Kidney tubule cell (primary cell): ENCODE data around the gene CACNB4.
"Not testable (repeated sequence)": the region's sequence is repeated elsewhere in the genome, so short reads cannot be mapped to it uniquely, and the experiment has no call there.

Experiments
- DNase-seq: peaks from one replicate; pipeline ENCODE4 v3.0.0-alpha.2; 2018; ENCODE audit warnings: low spot score

The CACNB4 gene

DNA sequence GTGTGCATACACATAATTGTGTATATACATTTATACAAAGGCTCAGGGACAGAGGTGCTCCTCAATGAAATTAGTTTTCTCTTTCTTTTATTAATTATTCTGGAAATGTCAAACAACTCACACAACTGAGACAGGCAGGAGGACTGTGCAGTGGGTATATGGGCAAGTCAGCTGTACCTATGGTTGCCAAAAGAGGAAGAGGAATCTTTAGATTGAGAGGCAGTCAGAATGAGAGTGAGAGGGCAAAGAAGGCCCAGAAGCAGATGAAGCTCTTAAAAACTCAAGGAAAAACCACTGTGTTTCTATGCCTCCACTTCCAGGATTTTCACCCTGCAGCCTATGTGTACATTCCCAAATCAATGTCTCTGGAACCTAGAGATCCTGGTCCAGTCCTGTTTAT, 79.1 kb downstream of the CACNB4 start:
- no peak for DNase-seq

GRCh38 chr2:152016181-152017120, 82.4 kb downstream of the CACNB4 start:
- no peak for DNase-seq

GRCh38 chr2:152015552-152015951, 83.3 kb downstream of the CACNB4 start:
- DNase-seq: no peak

GRCh38 chr2:152012697-152013096, 86.1 kb downstream of the CACNB4 start:
- DNase-seq: peak; percentile 39

- DNase-seq: no peak
These were observed 87.1 kb downstream of the CACNB4 start for GRCh38 chr2:152011724-152012123.

DNA sequence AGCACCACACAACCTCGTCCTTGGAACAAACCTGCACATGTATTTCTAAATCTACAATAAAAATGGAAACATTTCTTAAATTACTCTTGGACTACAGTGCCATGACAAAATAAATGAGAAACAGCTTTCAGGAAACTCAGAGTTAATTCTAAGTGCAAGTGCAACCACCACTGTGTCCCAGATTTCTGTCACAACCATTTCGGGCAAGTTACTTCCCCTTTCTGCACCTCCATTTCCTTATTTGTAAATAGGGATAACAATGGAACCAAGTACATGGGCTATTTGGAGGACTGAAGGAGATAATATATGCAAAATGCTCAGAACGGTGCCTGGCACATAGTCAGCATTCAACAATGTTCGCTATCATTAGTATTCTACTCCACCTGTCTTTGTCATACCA, 93.2 kb downstream of the CACNB4 start:
- no peak for DNase-seq

GRCh38 chr2:152003283-152003682, 95.6 kb downstream of the CACNB4 start:
- not testable (repeated sequence) for DNase-seq

DNA sequence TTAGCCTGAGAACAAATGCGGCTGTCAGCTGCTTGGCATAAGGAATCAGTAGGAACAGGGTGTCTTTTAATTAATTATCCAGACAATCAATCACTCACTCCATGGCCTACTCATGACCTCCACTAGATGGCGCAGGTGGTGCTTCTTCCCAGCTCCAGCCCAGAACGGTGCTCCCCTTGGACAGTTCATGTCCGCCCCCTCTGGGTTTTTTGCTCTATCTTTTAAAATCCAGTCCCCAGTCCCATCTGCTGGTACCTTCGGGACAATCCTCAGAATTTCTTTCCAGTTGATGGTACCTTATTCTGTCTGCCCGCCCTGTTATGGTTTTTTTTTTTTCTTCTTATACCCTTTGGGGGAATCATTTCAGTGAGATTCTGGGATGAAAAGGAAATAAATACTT, 99.8 kb downstream of the CACNB4 start:
- peak; percentile 47 for DNase-seq

- no peak for DNase-seq
These were observed 102.4 kb downstream of the CACNB4 start for GRCh38 chr2:151996243-151997003.

- no peak for DNase-seq
These were observed 103.7 kb downstream of the CACNB4 start for GRCh38 chr2:151995161-151995557.

DNA sequence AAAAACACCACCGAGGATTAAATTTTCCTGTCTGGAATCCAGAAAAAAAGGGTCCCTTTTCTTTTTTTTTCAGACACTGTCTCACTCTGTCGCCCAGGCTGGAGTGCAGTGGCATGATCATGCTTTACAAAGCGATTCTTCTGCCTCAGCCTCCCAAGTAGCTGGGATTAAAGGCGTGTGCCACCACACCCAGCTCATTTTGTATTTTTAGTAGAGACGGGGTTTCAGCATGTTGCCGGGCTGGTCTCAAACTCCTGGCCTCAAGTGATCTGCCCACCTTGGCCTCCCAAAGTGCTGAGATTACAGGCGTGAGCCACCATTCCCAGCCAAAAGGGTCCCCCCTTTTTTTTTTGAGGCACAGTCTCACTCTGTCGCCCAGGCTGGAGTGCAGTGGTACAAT, 104.7 kb downstream of the CACNB4 start:
- not testable (repeated sequence) for DNase-seq

DNA sequence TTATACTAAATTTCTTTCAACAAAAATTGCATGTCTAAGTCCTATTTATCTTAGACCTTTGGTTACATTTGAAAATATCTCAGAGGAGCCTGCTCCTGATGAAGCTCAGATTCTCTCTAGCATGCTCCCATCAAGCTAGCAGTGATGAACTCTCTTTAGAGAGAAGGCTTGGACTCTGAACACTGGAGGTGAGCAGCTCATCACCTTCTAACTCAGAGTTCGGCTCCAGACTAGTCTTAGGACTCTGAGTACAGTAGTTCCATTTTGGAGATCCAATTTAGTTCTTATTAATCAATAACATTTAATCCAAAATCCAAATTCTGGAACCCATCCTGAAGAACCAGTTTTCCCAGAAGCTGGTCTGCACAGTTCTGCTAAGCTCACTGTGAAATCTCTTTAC, 107.8 kb downstream of the CACNB4 start:
- DNase-seq: no peak

GRCh38 chr2:151989378-151989777, 109.5 kb downstream of the CACNB4 start:
- DNase-seq: no peak

DNA sequence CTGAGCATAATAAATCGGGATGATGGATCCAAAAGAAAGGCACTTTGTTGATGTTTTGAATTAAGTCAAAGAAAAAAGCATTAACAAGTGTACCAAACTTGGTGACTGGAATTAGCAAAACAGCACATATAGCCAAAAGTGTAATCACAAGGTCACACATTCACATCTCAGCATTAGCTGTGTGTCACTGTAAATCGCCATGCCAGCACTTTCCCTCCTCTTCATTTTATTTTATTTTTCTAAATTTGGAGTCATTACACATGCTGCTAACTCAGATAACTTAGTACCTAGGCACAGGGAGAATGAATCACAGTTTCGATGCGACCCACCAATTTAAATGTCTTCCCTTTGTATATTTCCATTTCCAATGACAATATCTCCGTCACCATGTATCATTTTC, 111.4 kb downstream of the CACNB4 start:
- no peak for DNase-seq

DNA sequence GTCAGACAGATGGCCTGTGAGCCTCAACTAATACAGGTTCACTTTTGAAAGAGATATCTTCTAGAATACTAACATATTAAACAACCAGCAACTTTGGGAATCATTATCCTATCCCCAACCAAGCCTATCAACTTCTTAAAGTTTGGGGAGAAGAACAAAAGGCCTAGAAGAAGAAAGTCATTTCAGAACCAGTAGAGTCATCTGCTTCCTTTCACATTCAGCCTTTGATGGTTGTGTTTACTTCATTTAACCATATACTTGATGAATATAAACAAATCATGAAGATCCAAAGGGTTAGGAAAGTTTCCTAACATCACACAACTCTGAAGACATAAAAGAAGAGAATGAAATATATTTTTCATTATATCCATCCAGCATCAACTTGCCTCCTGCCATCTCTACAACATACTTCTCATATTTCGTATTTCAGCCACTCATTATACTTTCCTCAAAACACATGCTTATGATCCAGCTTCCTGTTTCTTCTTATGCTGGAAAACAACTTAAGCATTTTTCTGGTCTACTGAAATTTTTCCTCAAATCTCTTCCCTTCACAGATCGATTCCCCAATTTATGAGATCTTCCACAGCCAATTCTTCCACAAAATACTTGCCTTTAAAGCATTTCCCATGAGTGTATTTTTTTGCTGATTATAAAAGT, 114.3 kb downstream of the CACNB4 start:
- no peak for DNase-seq

DNA sequence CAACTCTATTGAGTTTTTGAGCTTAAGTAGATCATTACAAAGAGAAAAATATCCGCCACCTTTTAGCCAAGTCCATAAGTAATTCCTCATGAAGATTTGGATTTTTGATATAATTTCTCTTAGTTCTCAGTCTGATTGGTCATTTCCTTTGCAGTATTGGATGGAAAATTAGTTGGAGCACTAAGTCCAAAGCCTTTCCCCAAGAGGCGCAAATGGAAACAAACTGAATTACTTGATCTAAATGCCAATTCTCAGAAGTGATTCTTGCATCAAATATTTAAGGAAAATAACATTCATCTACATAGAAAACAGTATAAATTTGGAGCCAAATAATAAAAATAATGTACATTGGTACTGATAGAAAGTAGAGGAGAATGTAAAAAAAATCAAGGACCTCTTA, 115.6 kb downstream of the CACNB4 start:
- no peak for DNase-seq

- no peak for DNase-seq
These were observed 117.0 kb downstream of the CACNB4 start for GRCh38 chr2:151981886-151982285.

DNA sequence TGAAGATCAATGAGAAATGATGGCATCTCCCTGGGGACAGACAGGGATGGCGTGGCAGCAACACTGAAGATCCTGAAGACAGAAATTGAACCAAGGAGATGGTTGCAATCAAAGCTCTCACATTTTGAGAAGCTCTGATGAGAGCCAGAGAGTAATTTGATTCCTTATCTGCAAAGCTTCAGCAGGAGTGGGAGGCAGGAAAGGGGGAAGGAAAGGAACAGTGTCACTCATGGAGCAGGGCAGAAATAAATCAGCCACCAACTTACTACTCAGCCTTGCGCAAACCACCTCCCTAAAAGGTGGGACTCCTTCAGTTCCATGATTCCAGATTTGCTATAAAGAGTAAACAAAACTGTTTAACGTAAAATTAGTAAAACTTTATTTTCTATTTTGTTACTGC, 119.2 kb downstream of the CACNB4 start:
- no peak for DNase-seq

DNA sequence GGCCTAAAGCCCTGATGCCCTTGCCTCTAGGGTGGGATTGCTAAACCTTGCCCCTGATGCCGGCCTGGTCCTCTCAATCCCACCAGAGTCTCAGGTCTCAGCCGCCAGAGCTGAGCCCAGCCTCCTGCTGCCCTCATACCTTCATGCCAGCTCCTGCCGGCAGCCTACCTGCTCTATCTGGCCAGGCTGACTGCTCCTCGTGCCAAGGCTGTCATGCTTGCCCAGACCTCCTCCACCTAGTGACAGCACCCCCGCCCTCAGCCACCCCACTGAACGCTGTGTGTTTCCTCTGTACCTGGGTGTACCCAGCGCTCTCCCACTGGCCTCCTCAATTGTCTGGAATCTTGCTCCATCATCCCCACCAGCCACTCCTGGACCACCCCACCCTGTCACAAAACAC, 120.1 kb downstream of the CACNB4 start:
- no peak for DNase-seq

GRCh38 chr2:151977631-151978030, 121.2 kb downstream of the CACNB4 start:
- no peak for DNase-seq

DNA sequence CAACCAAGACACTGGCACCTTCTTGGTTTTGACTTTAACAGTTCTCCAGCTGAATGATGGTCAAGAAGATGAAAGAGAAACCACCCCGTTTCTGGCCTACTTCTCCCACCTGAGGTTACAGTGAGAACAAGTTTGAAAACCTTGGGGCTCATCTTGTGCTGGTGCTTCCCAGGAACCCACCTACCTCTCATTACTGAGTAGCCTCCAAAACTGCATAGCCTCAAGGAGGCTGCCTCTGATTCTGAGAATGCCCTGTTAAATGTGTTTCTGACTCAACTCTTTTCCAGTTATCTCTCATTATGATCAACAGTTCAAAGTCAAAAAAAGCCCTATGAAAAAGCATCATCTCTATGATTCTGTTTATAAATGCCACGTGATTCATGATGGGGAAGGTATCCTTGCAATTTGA, 121.9 kb downstream of the CACNB4 start:
- DNase-seq: no peak
